GM12801 (cell line): ENCODE measurements around the gene TAAR5.

Experiments
- CTCF ChIP-seq: IDR thresholded peaks from one replicate; pipeline ENCODE4 v1.5.1; 2011; ENCODE audit warnings: control low read depth; ENCODE audit not compliant: insufficient read length; ENCODE audit errors: extremely low read depth

Gene TAAR5

GRCh38 chr6:132612449-132613108 is 23.0 kb upstream of the TAAR5 start:
- TF ChIP-seq CTCF, result no peak

GRCh38 chr6:132611616-132612015 is 22.1 kb upstream of the TAAR5 start:
- no peak for TF ChIP-seq CTCF

- no peak for TF ChIP-seq CTCF
Observed at GRCh38 chr6:132607544-132608233, 18.1 kb upstream of the TAAR5 start.

- TF ChIP-seq CTCF, result no peak
Observed at GRCh38 chr6:132604635-132605152, 15.2 kb upstream of the TAAR5 start.

GRCh38 chr6:132598473-132598872 is 8.9 kb upstream of the TAAR5 start:
- no peak for TF ChIP-seq CTCF

- TF ChIP-seq CTCF, result no peak
Observed at GRCh38 chr6:132596201-132596600, 6.7 kb upstream of the TAAR5 start.

- TF ChIP-seq CTCF, result no peak
Observed at GRCh38 chr6:132592855-132593254, 3.3 kb upstream of the TAAR5 start.
